Measurements from ENCODE around the gene NT5E. TPM values are rescaled to one million over a fixed set of nuclear protein-coding genes. Genes with fewer than 3 reads are reported as not detected.
A peak's percentile ranks its signal among the peaks of the same experiment; 100 is the strongest.

Gene NT5E
- total RNA-seq, 1 donor from 2014 or later, result 47.1 TPM

DNA sequence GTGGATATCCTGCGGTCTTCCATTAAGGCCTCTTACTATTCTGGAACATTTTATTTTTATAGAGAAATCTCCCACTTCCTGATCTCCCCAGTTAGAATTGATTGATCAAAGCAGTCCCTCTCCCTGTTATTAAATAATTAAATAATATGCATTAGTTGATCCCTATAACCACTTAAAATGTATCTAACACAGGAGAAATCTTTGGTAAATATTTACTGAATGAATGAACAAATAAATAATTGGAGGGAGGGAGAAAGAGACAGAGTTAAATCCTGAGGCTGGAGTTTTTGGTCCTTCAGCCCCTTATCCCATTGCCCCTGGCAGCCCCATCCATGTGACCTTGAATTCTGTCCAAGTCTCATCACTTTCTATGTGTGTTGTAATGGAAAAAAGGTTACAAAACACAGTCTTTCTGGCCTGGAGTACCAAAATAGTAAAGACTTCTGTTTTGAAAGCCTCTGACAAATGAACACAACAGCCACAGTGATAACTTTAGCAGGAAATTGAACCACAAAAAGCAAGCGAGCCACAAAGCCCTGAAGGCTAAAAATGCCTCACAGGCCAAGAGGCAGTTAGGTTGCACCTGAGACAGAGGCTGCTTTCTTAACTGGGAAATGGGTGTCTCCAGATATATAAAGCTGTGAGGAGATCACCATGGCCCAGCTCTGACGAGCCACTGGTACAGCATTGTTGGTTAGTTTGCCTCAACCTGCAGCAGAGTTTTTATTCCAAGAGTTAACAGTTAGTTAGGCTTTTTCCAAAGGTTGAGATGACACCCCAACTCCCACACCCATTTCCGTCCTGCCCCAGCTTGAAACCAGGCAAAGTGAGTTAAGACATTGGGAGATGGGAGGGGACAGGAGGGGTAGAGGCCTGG is 11.3 kb downstream of the NT5E start:
- no peak overlapping the region for H3K4me3 Mint-ChIP-seq (ENCODE audit: unreplicated experiment)
- H3K36me3 Mint-ChIP-seq (ENCODE audit: low read depth, unreplicated experiment), result peaks cover 4% of the 10 kb centered on the region
- peak overlapping the region; percentile 13 for H3K27ac Mint-ChIP-seq (ENCODE audit: unreplicated experiment)
- H3K4me1 Mint-ChIP-seq (ENCODE audit: unreplicated experiment), result peaks cover 76% of the 10 kb centered on the region
- TF ChIP-seq, protein P1, sequence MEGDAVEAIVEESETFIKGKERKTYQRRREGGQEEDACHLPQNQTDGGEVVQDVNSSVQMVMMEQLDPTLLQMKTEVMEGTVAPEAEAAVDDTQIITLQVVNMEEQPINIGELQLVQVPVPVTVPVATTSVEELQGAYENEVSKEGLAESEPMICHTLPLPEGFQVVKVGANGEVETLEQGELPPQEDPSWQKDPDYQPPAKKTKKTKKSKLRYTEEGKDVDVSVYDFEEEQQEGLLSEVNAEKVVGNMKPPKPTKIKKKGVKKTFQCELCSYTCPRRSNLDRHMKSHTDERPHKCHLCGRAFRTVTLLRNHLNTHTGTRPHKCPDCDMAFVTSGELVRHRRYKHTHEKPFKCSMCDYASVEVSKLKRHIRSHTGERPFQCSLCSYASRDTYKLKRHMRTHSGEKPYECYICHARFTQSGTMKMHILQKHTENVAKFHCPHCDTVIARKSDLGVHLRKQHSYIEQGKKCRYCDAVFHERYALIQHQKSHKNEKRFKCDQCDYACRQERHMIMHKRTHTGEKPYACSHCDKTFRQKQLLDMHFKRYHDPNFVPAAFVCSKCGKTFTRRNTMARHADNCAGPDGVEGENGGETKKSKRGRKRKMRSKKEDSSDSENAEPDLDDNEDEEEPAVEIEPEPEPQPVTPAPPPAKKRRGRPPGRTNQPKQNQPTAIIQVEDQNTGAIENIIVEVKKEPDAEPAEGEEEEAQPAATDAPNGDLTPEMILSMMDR (IDR thresholded peaks at IDR 0.05; ENCODE audit: unreplicated experiment), result no peak
- DNase-seq (ENCODE audit: low spot score), result no peak
- no peaks in the 10 kb centered on the region for H3K9me3 Mint-ChIP-seq (ENCODE audit: unreplicated experiment)
- peaks cover 3% of the 10 kb centered on the region for H3K27me3 Mint-ChIP-seq (ENCODE audit: unreplicated experiment)

GRCh38 chr6:85461798-85462170 is 11.9 kb downstream of the NT5E start:
- DNase-seq (ENCODE audit: low spot score), result no peak
- peaks cover 3% of the 10 kb centered on the region for H3K27me3 Mint-ChIP-seq (ENCODE audit: unreplicated experiment)
- H3K27ac Mint-ChIP-seq (ENCODE audit: unreplicated experiment), result no peak overlapping the region
- TF ChIP-seq, protein P1 (IDR thresholded peaks at IDR 0.05; ENCODE audit: unreplicated experiment), result no peak
- H3K4me1 Mint-ChIP-seq (ENCODE audit: unreplicated experiment), result peaks cover 71% of the 10 kb centered on the region
- no peak overlapping the region for H3K4me3 Mint-ChIP-seq (ENCODE audit: unreplicated experiment)
- peaks cover 4% of the 10 kb centered on the region for H3K36me3 Mint-ChIP-seq (ENCODE audit: low read depth, unreplicated experiment)
- no peaks in the 10 kb centered on the region for H3K9me3 Mint-ChIP-seq (ENCODE audit: unreplicated experiment)

DNA sequence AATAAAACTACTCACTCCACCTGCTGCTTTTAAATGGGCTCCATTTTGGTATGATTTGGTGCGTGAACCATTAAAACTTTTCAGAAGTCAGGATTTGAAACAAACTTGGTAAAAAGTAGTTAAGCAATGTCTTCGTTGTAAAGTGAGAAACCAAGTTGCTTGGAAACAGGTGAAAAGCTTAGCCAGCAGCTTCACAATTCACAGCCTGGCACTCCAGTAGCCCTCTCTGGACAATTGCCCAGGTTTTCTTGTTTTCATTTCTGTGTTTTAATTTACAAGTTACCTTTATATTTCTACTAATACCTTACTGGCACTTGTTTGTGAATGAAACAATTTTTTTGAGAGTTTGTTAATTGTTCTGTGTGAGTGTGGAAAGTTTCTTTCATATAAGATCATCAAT is 12.8 kb downstream of the NT5E start:
- no peak overlapping the region for H3K4me3 Mint-ChIP-seq (ENCODE audit: unreplicated experiment)
- no peak overlapping the region for H3K27ac Mint-ChIP-seq (ENCODE audit: unreplicated experiment)
- DNase-seq (ENCODE audit: low spot score), result no peak
- H3K9me3 Mint-ChIP-seq (ENCODE audit: unreplicated experiment), result no peaks in the 10 kb centered on the region
- no peaks in the 10 kb centered on the region for H3K36me3 Mint-ChIP-seq (ENCODE audit: low read depth, unreplicated experiment)
- peaks cover 3% of the 10 kb centered on the region for H3K27me3 Mint-ChIP-seq (ENCODE audit: unreplicated experiment)
- TF ChIP-seq, protein P1 (IDR thresholded peaks at IDR 0.05; ENCODE audit: unreplicated experiment), result no peak
- H3K4me1 Mint-ChIP-seq (ENCODE audit: unreplicated experiment), result peaks cover 62% of the 10 kb centered on the region

DNA sequence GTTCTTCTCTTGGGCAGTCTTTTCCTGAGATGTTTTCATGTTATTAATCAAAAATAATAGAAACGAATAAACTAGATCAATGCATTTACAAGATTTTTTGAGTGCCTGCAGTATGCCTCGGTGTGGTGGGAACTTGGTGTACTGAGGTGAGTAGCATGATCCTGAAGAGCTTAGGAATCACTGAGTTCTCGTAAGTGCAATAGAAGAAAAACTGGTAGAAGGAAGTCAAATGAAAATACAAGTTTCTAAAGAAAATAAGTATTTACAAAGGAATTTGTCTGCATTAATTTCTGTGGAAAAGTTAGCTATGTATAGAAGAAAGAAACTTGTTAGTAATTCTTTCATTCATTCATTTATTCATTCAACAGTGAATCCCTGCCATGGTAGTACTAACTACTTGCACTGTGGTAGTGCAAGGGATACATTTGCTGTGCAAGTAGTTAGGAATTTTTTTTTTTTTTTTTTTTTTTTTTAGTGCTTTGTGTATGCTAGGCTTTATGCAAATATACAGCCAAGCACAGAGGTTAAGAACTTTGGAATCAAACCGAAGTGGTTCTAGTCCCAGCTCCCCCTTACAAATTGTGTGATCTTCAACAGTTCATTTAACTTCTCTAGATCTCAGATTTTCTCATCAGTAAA is 13.9 kb downstream of the NT5E start:
- H3K36me3 Mint-ChIP-seq (ENCODE audit: low read depth, unreplicated experiment), result no peaks in the 10 kb centered on the region
- H3K9me3 Mint-ChIP-seq (ENCODE audit: unreplicated experiment), result no peaks in the 10 kb centered on the region
- no peak overlapping the region for H3K4me3 Mint-ChIP-seq (ENCODE audit: unreplicated experiment)
- H3K27me3 Mint-ChIP-seq (ENCODE audit: unreplicated experiment), result peaks cover 3% of the 10 kb centered on the region
- no peak for DNase-seq (ENCODE audit: low spot score)
- H3K27ac Mint-ChIP-seq (ENCODE audit: unreplicated experiment), result no peak overlapping the region
- peaks cover 62% of the 10 kb centered on the region for H3K4me1 Mint-ChIP-seq (ENCODE audit: unreplicated experiment)
- TF ChIP-seq, protein P1 (IDR thresholded peaks at IDR 0.05; ENCODE audit: unreplicated experiment), result no peak

DNA sequence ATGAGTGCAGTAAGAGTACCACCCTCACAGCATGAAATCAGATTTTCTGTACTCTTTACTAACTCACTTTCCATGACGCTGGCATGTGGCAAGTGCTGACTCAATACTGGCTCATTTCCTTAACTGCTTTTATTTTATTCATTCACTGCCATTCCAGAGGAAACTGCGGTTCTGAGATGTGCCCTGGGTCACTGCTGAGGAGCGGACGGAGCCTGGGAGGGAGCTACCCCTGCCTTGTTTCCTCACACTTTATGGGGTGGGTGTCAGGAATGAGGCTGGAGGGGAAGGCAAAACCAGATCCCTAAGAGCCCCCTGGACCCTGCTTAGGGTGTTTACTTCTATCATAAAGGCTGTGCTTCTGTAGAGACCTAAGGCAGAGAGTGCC is 14.4 kb downstream of the NT5E start:
- no peaks in the 10 kb centered on the region for H3K36me3 Mint-ChIP-seq (ENCODE audit: low read depth, unreplicated experiment)

More for the DNA sequence above, 14.4 kb downstream of the NT5E start:
- TF ChIP-seq, protein P1 (IDR thresholded peaks at IDR 0.05; ENCODE audit: unreplicated experiment), result no peak
- Mint-ChIP-seq H3K4me1 (ENCODE audit: unreplicated experiment) (peaks cover 59% of the 10 kb centered on the region), H3K27ac (ENCODE audit: unreplicated experiment) (no peak overlapping the region), H3K9me3 (ENCODE audit: unreplicated experiment) (no peaks in the 10 kb centered on the region), H3K4me3 (ENCODE audit: unreplicated experiment) (no peak overlapping the region), H3K27me3 (ENCODE audit: unreplicated experiment) (peaks cover 3% of the 10 kb centered on the region)
- DNase-seq (ENCODE audit: low spot score), result no peak
